ENCODE results near the gene GATA1.

DNA sequence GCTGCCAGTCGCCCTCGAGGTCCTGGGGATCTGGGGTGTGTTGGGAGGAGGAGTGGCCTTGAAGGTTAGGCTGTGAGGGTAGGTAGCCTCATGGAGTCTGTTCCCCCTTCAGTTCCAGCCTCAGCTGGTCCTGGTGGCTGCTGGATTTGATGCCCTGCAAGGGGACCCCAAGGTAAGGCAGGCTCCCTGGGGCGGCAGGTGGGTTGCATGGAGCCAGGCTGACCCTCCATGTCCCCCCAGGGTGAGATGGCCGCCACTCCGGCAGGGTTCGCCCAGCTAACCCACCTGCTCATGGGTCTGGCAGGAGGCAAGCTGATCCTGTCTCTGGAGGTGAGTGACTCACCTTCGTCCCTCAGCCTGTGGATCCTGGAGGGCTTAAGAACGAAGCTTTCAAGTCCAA lies 28.3 kb downstream of the GATA1 start:
- TF ChIP-seq, protein P1, sequence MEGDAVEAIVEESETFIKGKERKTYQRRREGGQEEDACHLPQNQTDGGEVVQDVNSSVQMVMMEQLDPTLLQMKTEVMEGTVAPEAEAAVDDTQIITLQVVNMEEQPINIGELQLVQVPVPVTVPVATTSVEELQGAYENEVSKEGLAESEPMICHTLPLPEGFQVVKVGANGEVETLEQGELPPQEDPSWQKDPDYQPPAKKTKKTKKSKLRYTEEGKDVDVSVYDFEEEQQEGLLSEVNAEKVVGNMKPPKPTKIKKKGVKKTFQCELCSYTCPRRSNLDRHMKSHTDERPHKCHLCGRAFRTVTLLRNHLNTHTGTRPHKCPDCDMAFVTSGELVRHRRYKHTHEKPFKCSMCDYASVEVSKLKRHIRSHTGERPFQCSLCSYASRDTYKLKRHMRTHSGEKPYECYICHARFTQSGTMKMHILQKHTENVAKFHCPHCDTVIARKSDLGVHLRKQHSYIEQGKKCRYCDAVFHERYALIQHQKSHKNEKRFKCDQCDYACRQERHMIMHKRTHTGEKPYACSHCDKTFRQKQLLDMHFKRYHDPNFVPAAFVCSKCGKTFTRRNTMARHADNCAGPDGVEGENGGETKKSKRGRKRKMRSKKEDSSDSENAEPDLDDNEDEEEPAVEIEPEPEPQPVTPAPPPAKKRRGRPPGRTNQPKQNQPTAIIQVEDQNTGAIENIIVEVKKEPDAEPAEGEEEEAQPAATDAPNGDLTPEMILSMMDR (IDR thresholded peaks at IDR 0.05) = no peak
- TF ChIP-seq, protein P2, sequence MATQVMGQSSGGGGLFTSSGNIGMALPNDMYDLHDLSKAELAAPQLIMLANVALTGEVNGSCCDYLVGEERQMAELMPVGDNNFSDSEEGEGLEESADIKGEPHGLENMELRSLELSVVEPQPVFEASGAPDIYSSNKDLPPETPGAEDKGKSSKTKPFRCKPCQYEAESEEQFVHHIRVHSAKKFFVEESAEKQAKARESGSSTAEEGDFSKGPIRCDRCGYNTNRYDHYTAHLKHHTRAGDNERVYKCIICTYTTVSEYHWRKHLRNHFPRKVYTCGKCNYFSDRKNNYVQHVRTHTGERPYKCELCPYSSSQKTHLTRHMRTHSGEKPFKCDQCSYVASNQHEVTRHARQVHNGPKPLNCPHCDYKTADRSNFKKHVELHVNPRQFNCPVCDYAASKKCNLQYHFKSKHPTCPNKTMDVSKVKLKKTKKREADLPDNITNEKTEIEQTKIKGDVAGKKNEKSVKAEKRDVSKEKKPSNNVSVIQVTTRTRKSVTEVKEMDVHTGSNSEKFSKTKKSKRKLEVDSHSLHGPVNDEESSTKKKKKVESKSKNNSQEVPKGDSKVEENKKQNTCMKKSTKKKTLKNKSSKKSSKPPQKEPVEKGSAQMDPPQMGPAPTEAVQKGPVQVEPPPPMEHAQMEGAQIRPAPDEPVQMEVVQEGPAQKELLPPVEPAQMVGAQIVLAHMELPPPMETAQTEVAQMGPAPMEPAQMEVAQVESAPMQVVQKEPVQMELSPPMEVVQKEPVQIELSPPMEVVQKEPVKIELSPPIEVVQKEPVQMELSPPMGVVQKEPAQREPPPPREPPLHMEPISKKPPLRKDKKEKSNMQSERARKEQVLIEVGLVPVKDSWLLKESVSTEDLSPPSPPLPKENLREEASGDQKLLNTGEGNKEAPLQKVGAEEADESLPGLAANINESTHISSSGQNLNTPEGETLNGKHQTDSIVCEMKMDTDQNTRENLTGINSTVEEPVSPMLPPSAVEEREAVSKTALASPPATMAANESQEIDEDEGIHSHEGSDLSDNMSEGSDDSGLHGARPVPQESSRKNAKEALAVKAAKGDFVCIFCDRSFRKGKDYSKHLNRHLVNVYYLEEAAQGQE (IDR thresholded peaks at IDR 0.05; ENCODE audit: insufficient read depth in 1 of 2, low read depth in 2 of 2, low read length in 1 of 2) = no peak
- TF ChIP-seq POLR2AphosphoS5 (IDR thresholded peaks at IDR 0.05; ENCODE audit: low read depth, low read length) = no peak
